NCI-H1436 treated with DMSO at 0.1 percent for 48 hours (cell line): ENCODE results near the gene CD1E.
"Not testable (repeated sequence)": the region's sequence is repeated elsewhere in the genome, so short reads cannot be mapped to it uniquely, and the experiment has no call there.

Experiments used
- DNase-seq: peaks from one replicate; lab custom pipeline; 2025; lab: John Stamatoyannopoulos, UW

CD1E gene

GRCh38 chr1:158362941-158363340, 9.2 kb downstream of the CD1E start:
- no peak for DNase-seq

GRCh38 chr1:158366783-158367182, 13.1 kb downstream of the CD1E start:
- no peak for DNase-seq

GRCh38 chr1:158371188-158371953, 17.7 kb downstream of the CD1E start:
- DNase-seq, result no peak

- DNase-seq, result not testable (repeated sequence)
These were observed 20.4 kb downstream of the CD1E start for GRCh38 chr1:158374101-158374500.

GRCh38 chr1:158374860-158375259, 21.2 kb downstream of the CD1E start:
- DNase-seq, result no peak

GRCh38 chr1:158390331-158390730, 36.6 kb downstream of the CD1E start:
- no peak for DNase-seq

GRCh38 chr1:158391099-158391498, 37.4 kb downstream of the CD1E start:
- no peak for DNase-seq

GRCh38 chr1:158393476-158393875, 39.8 kb downstream of the CD1E start:
- DNase-seq, result no peak

GRCh38 chr1:158396646-158397045, 43.0 kb downstream of the CD1E start:
- no peak for DNase-seq

- no peak for DNase-seq
These were observed 45.3 kb downstream of the CD1E start, which contains the start of gene OR10T2 for GRCh38 chr1:158398818-158399514. TSS of gene OR10T2 (minus strand) at chr1:158399466. CDS start at chr1:158399466, 0 bp downstream.

- no peak for DNase-seq
These were observed 47.2 kb downstream of the CD1E start for GRCh38 chr1:158400871-158401270.

GRCh38 chr1:158407092-158407491, 53.4 kb downstream of the CD1E start:
- no peak for DNase-seq
